D721Med (cell line): ENCODE data around the gene RMDN2.

Experiments used
- DNase-seq: peaks from one replicate; pipeline ENCODE4 v3.0.0; 2011; ENCODE audit warnings: low spot score; ENCODE audit not compliant: insufficient read length
- FAIRE-seq: peaks from 2 replicates; lab custom pipeline; 2011; peaks lifted over from hg19 to GRCh38; lab: Jason Lieb, UNC
- TF ChIP-seq, protein P1 (sequence below): IDR thresholded peaks from 2 replicates; pipeline ENCODE4 v1.5.1; 2012; ENCODE audit warnings: mild to moderate bottlenecking, control low read depth; ENCODE audit not compliant: insufficient read depth; ENCODE audit errors: missing control alignments

Gene RMDN2

DNA sequence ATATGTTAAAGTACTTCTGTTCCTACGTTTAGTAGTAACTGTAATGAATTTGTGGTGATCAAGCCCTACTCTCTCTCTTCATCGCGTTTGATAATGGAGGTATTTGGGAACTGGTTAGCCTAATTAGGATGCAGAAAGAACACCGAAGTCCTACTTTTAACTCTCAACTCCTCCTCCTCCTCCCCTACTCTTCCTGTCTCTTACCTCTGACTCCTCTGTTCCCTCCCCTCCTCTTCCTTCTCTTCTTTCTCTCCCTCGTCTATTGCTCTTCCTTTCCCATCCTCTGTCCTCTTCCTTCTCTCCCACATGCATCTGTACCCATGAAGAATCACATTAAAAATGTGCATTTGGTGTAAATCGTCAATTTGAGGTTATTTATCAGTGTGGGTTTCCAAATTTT lies 57.8 kb downstream of the RMDN2 start:
- FAIRE-seq (no peak), DNase-seq (no peak)
- TF ChIP-seq, protein P1, sequence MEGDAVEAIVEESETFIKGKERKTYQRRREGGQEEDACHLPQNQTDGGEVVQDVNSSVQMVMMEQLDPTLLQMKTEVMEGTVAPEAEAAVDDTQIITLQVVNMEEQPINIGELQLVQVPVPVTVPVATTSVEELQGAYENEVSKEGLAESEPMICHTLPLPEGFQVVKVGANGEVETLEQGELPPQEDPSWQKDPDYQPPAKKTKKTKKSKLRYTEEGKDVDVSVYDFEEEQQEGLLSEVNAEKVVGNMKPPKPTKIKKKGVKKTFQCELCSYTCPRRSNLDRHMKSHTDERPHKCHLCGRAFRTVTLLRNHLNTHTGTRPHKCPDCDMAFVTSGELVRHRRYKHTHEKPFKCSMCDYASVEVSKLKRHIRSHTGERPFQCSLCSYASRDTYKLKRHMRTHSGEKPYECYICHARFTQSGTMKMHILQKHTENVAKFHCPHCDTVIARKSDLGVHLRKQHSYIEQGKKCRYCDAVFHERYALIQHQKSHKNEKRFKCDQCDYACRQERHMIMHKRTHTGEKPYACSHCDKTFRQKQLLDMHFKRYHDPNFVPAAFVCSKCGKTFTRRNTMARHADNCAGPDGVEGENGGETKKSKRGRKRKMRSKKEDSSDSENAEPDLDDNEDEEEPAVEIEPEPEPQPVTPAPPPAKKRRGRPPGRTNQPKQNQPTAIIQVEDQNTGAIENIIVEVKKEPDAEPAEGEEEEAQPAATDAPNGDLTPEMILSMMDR = no peak

GRCh38 chr2:37983719-37984118 lies 58.6 kb downstream of the RMDN2 start:
- FAIRE-seq (no peak), DNase-seq (no peak)
- TF ChIP-seq, protein P1 = no peak

DNA sequence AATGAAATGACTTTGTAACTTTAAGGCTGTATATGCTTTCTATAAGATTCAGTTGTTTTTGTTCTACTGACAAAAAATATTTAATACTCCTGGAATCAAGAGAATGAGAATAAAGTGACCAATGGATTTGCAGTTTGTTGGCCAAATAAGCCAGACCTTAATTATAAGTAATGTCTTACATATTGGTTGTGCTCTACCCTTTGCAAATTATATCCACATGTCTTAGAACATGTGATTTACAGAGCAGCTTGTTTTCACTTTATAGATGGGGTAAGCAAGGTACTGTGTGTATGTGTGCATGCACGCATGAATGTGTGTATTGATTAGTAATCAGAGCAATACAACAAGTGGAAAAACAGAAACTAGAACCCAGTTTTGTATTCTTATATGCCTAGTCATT lies 59.1 kb downstream of the RMDN2 start:
- TF ChIP-seq, protein P1 = no peak
- FAIRE-seq (no peak), DNase-seq (no peak)

DNA sequence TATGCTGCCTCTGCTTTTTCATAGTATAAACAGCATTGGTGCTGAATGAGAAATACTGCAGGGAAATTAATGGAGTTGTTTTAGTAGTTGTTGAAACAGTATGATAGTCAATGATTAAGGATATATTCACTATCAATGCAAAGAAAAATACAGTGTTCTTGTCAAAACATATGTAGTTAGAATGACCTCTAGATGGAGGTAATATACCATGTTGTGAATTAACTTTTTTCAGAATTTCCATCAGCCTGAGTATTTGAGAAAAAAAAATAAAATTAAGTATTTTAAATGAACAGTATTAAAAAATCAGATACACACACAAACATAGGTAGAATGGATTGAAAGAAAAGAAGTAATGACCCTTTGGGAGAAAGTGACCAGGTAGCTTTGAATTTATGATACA lies 59.5 kb downstream of the RMDN2 start:
- DNase-seq (no peak), FAIRE-seq (peak; percentile 74)
- TF ChIP-seq, protein P1 = peak; percentile 24

DNA sequence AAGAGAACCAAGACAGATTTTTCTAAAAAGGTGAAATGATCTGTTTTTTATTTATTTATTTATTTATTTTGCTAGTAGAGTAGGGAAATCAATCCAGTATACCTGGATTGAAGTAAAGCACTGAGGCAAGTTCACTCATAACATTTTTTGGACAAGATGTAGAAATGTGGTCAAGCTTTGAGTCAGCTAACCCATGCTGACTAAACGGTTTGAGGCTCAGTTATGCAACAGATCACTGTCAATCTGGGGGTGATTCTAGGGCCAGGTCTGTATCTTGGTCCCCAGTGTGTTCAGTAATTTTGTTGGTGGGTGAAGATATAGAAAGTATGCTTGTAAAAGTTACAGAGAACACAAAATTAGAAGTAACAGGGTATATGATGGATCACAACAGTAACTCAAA lies 60.2 kb downstream of the RMDN2 start:
- FAIRE-seq (no peak), DNase-seq (no peak)
- TF ChIP-seq, protein P1 = no peak

GRCh38 chr2:37987098-37987775 lies 62.1 kb downstream of the RMDN2 start:
- TF ChIP-seq, protein P1 = no peak
- no peak for FAIRE-seq
- DNase-seq = no peak

- TF ChIP-seq, protein P1 = no peak
- DNase-seq (no peak), FAIRE-seq (no peak)
Observed at GRCh38 chr2:37992601-37993000, 67.5 kb downstream of the RMDN2 start.
